ENCODE data around the gene SOCS4.
A peak's percentile ranks its signal among the peaks of the same experiment; 100 is the strongest.
"Not testable (repeated sequence)": the region's sequence is repeated elsewhere in the genome, so short reads cannot be mapped to it uniquely, and the experiment has no call there.

Gene SOCS4

GRCh38 chr14:55015006-55015405 lies 12.0 kb upstream of the SOCS4 start:
- no peak for TF ChIP-seq CTCF (conservative IDR thresholded peaks at IDR 0.05; ENCODE audit: low read depth)
- ChIA-PET CTCF (interaction anchor here (0.6 kb wide), 1 partner anchor 584 kb away, joined by 4 read pairs; no protein-coding TSS in a partner anchor), POLR2A (ENCODE audit: low non-redundant PET) (interaction anchor here (0.7 kb wide), 1 partner anchor 12 kb away, joined by 3 read pairs; the partner anchor contains the start of genes SOCS4 and WDHD1)
- H3K27ac ChIP-seq = no peak overlapping the region
- DNase-seq (ENCODE audit: low spot score) = no peak

- H3K27ac ChIP-seq = no peak overlapping the region
- ChIA-PET POLR2A (ENCODE audit: low non-redundant PET) (no interaction called here), CTCF (no interaction called here)
- no peak for DNase-seq (ENCODE audit: low spot score)
- no peak for TF ChIP-seq CTCF (conservative IDR thresholded peaks at IDR 0.05; ENCODE audit: low read depth)
These were observed 7.0 kb upstream of the SOCS4 start for GRCh38 chr14:55019968-55020554.

GRCh38 chr14:55024365-55024764 lies 2.7 kb upstream of the SOCS4 start:
- H3K27ac ChIP-seq; DNase-seq (ENCODE audit: low spot score); CTCF ChIA-PET; POLR2A ChIA-PET (ENCODE audit: low non-redundant PET): not testable (repeated sequence)

- TF ChIP-seq CTCF (conservative IDR thresholded peaks at IDR 0.05; ENCODE audit: low read depth) = no peak
- DNase-seq (ENCODE audit: low spot score) = no peak
- POLR2A ChIA-PET (ENCODE audit: low non-redundant PET) = no interaction called here
- CTCF ChIA-PET = interaction anchor here (2.0 kb wide), 1 partner anchor 25 kb away, joined by 8 read pairs; the partner anchor contains the start of gene MAPK1IP1L
- H3K27ac ChIP-seq = no peak overlapping the region
These were observed 1.1 kb upstream of the SOCS4 start for GRCh38 chr14:55025948-55026347.

GRCh38 chr14:55026441-55026792 lies 619 bp upstream of the SOCS4 start:
- CTCF ChIA-PET = interaction anchor here (0.5 to 2.0 kb wide), 3 partner anchors 25 to 462 kb away, joined by 3 to 8 read pairs (median 4); partner anchors contain the start of gene MAPK1IP1L
- peak overlapping the region; percentile 86 for H3K27ac ChIP-seq
- POLR2A ChIA-PET (ENCODE audit: low non-redundant PET) = interaction anchor here (0.8 kb wide), 1 partner anchor 11 kb away, joined by 3 read pairs; no protein-coding TSS in a partner anchor
- TF ChIP-seq CTCF (conservative IDR thresholded peaks at IDR 0.05; ENCODE audit: low read depth) = no peak
- no peak for DNase-seq (ENCODE audit: low spot score)

GRCh38 chr14:55028066-55028465 lies 1.0 kb downstream of the SOCS4 start:
- no peak for DNase-seq (ENCODE audit: low spot score)
- H3K27ac ChIP-seq = no peak overlapping the region
- TF ChIP-seq CTCF (conservative IDR thresholded peaks at IDR 0.05; ENCODE audit: low read depth) = no peak
- ChIA-PET CTCF (interaction anchor here (0.7 kb wide), 1 partner anchor 65 kb away, joined by 3 read pairs; no protein-coding TSS in a partner anchor), POLR2A (ENCODE audit: low non-redundant PET) (no interaction called here)

- ChIA-PET CTCF (interaction anchor here (0.7 kb wide), 1 partner anchor 65 kb away, joined by 3 read pairs; no protein-coding TSS in a partner anchor), POLR2A (ENCODE audit: low non-redundant PET) (no interaction called here)
These were observed 1.4 kb downstream of the SOCS4 start for GRCh38 chr14:55028476-55028875.

More at GRCh38 chr14:55028476-55028875, 1.4 kb downstream of the SOCS4 start:
- TF ChIP-seq CTCF (conservative IDR thresholded peaks at IDR 0.05; ENCODE audit: low read depth) = no peak
- no peak overlapping the region for H3K27ac ChIP-seq
- DNase-seq (ENCODE audit: low spot score) = no peak
